ENCODE results near the gene ZNF407.

ZNF407 gene

DNA sequence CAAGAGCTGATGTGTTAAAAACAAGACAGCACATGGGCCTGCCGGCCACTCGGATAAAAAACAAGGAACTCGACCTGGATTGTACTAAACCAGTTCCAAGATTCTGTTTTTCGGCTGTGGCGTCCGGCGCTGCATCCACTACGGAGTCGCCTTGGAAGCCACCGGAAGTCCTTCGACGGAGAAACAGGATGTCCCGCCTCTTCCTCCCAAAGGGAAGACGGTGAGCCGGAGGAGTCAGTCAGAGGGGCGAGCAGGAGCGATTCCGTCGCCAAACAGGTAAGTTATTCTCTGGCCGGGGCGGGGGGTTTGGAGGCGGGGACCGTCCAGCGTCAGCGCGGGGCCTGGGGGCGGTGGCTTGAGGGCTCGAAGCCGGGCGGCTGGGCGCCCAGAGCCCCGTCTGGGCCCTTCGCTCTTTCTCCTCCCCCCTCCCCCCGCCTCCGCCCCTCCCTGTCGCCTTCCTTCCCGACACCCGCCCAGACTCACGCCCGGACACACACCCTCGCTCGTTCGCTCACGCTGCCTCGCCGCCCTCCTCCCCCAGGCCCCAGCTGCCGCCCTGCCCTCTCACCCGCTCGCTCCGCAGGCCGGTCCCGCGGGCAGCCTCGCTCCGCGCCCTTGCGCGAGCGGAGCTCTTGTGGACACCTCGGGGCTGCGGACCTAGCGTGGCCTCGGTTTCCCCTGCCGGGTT lies at the start of gene ZNF407:
Gene ZNF407 (plus strand): TSS at position 209 of the 688 bp plus-strand sequence. CDS start 33,150 bp downstream, outside the sequence.
- TF ChIP-seq TCF12 (IDR thresholded peaks at IDR 0.05; ENCODE audit: low read depth) (no peak), TEAD4 (IDR thresholded peaks at IDR 0.05) (no peak; the same call in 1 of the 2 replicates), NFIC (IDR thresholded peaks at IDR 0.05) (no peak; the same call in 1 of the 2 replicates), TAF1 (IDR thresholded peaks at IDR 0.05; ENCODE audit: low read depth) (peak; percentile 53; the same call in 1 of the 2 replicates), CEBPB (IDR thresholded peaks at IDR 0.05) (no peak), USF1 (IDR thresholded peaks at IDR 0.05) (no peak), EGR1 (IDR thresholded peaks at IDR 0.05) (no peak; the same call in 1 of the 2 replicates), CREB1 (IDR thresholded peaks at IDR 0.05; ENCODE audit: low read depth) (peak; percentile 31; the same call in 1 of the 2 replicates), ZBTB7A (IDR thresholded peaks at IDR 0.05; ENCODE audit: low read depth) (no peak; the same call in 1 of the 2 replicates), MAX (IDR thresholded peaks at IDR 0.05) (peak; percentile 28; the same call in 1 of the 2 replicates), REST (IDR thresholded peaks at IDR 0.05; ENCODE audit: low read depth) (0 out of 2 replicates have a peak, but pooled peaks have one; percentile 10), FOXM1 (IDR thresholded peaks at IDR 0.05; ENCODE audit: borderline replicate concordance, low read depth) (no peak), RAD21 (IDR thresholded peaks at IDR 0.05; ENCODE audit: low read depth) (no peak), YY1 (IDR thresholded peaks at IDR 0.05; ENCODE audit: low read depth) (peak; percentile 47; the same call in 1 of the 2 replicates), EP300 (IDR thresholded peaks at IDR 0.05; ENCODE audit: borderline replicate concordance) (no peak; the same call in none of the 2 replicates)

- TF ChIP-seq CEBPB (IDR thresholded peaks at IDR 0.05): no peak
- no peak for TF ChIP-seq TEAD4 (IDR thresholded peaks at IDR 0.05)
- no peak for TF ChIP-seq FOXM1 (IDR thresholded peaks at IDR 0.05; ENCODE audit: borderline replicate concordance, low read depth)
- no peak for TF ChIP-seq CREB1 (IDR thresholded peaks at IDR 0.05; ENCODE audit: low read depth)
- TF ChIP-seq TCF12 (IDR thresholded peaks at IDR 0.05; ENCODE audit: low read depth): no peak
- no peak for TF ChIP-seq TAF1 (IDR thresholded peaks at IDR 0.05; ENCODE audit: low read depth)
- no peak for TF ChIP-seq EGR1 (IDR thresholded peaks at IDR 0.05)
Measured at GRCh38 chr18:74549591-74550104, 48.0 kb upstream of the ZNF407 start.

DNA sequence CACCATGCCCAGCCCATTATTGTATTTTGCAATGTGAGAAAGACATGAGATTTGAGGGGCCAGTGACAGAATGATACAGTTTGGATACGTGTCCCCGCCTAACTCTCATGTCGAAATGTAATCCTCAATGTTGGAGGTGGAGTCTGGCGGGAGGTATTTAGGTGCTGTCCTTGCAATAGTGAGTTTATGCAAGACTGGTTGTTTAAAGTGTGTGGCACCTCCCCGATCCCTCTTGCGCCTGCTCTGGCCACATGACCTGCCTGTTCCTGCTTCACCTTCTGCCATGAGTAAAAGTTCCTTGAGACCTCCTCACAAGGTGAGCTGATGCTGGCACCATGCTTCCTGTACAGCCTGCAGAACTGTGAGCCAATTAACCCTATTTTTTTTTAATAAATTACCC lies 46.8 kb upstream of the ZNF407 start:
- TF ChIP-seq TEAD4 (IDR thresholded peaks at IDR 0.05) (no peak), USF1 (IDR thresholded peaks at IDR 0.05) (no peak)

GRCh38 chr18:74551452-74551851 lies 46.2 kb upstream of the ZNF407 start:
- no peak for TF ChIP-seq FOXM1 (IDR thresholded peaks at IDR 0.05; ENCODE audit: borderline replicate concordance, low read depth)
- no peak for TF ChIP-seq TAF1 (IDR thresholded peaks at IDR 0.05; ENCODE audit: low read depth)
- TF ChIP-seq TCF12 (IDR thresholded peaks at IDR 0.05; ENCODE audit: low read depth): no peak
- TF ChIP-seq TEAD4 (IDR thresholded peaks at IDR 0.05): no peak

- peak; percentile 97 for TF ChIP-seq RAD21 (IDR thresholded peaks at IDR 0.05; ENCODE audit: low read depth)
- TF ChIP-seq EP300 (IDR thresholded peaks at IDR 0.05; ENCODE audit: borderline replicate concordance): no peak
Measured at GRCh38 chr18:74551936-74552555, 45.6 kb upstream of the ZNF407 start.

DNA sequence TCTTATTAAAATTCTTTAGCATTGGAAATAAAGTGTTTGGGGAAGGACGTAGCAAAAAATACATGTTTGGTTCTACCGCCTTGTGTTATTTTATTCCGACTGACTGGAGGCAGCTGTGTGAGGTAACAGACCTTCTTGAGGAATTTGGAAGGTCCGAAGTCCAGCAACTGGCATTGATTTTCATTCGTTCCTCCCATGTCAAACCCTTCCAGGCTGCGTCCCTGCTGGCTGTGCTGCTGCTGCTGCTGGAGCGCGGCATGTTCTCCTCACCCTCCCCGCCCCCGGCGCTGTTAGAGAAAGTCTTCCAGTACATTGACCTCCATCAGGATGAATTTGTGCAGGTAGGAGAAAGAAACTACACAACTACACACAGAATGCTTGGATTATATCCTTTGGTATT lies 41.5 kb upstream of the ZNF407 start:
- TF ChIP-seq TAF1 (IDR thresholded peaks at IDR 0.05; ENCODE audit: low read depth) (no peak), MAX (IDR thresholded peaks at IDR 0.05) (no peak)

DNA sequence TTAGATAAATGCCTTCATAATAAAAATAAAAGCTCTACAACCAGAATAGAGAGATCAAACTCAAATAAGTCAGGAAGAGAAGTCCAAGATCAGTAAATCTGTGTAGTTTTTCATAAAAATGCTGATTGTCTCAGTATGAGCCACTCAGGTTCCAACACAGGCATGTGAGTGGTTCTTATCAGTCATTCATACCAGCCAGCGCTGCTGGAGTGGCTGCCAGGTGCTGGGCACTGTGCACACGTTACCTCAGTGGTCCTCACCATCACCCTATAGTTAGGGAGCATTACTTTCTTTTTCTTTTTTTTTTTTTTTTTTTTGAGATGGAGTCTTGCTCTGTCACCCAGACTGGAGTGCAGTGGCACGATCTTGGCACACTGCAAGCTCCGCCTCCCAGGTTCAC lies 39.6 kb upstream of the ZNF407 start:
- no peak for TF ChIP-seq TCF12 (IDR thresholded peaks at IDR 0.05; ENCODE audit: low read depth)
- no peak for TF ChIP-seq TEAD4 (IDR thresholded peaks at IDR 0.05)
- TF ChIP-seq YY1 (IDR thresholded peaks at IDR 0.05; ENCODE audit: low read depth): no peak
- no peak for TF ChIP-seq REST (IDR thresholded peaks at IDR 0.05; ENCODE audit: low read depth)
- TF ChIP-seq EGR1 (IDR thresholded peaks at IDR 0.05): no peak
- no peak for TF ChIP-seq CEBPB (IDR thresholded peaks at IDR 0.05)
- no peak for TF ChIP-seq MAX (IDR thresholded peaks at IDR 0.05)
- no peak for TF ChIP-seq CREB1 (IDR thresholded peaks at IDR 0.05; ENCODE audit: low read depth)
- TF ChIP-seq EP300 (IDR thresholded peaks at IDR 0.05; ENCODE audit: borderline replicate concordance): no peak
- TF ChIP-seq ZBTB7A (IDR thresholded peaks at IDR 0.05; ENCODE audit: low read depth): no peak
- TF ChIP-seq TAF1 (IDR thresholded peaks at IDR 0.05; ENCODE audit: low read depth): no peak
- TF ChIP-seq USF1 (IDR thresholded peaks at IDR 0.05): no peak
- TF ChIP-seq NFIC (IDR thresholded peaks at IDR 0.05): no peak
- no peak for TF ChIP-seq RAD21 (IDR thresholded peaks at IDR 0.05; ENCODE audit: low read depth)
- no peak for TF ChIP-seq FOXM1 (IDR thresholded peaks at IDR 0.05; ENCODE audit: borderline replicate concordance, low read depth)

Data from Ishikawa (cell line).